Stimulated activated CD8-positive, alpha-beta memory T cell treated with anti-CD3 and anti-CD28 coated beads, Interleukin-2, amount 100 ng/mL, for 48 hours (primary cell): Measurements from ENCODE around the gene GHR.

Experiments
- DNase-seq, 2 donors: peaks; one replicate each; pipeline ENCODE4 v3.0.0-alpha.2; 2020; ENCODE audit warnings: low read depth in 2 of 2

GHR gene

GRCh38 chr5:42516282-42517042 lies 93.2 kb downstream of the GHR start:
- DNase-seq: no peak

DNA sequence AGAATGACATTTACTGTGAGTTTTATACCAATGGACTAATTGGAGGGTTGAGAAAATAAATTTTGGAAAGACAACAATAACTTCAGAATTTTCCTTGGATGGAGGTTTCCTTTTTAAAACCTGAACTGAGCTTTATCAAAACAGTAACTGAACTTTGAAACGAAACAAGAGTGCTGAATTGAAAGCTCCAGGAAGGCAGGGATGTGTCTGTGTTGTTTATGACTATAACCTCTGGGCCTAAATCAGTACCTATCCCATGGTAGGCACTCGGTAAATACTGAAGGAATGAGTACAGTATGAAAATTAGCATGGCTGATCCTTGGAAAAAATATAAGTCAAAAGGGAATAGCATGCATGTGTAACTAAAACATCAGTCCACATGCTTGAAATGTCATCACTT lies 93.9 kb downstream of the GHR start:
- no peak for DNase-seq

DNA sequence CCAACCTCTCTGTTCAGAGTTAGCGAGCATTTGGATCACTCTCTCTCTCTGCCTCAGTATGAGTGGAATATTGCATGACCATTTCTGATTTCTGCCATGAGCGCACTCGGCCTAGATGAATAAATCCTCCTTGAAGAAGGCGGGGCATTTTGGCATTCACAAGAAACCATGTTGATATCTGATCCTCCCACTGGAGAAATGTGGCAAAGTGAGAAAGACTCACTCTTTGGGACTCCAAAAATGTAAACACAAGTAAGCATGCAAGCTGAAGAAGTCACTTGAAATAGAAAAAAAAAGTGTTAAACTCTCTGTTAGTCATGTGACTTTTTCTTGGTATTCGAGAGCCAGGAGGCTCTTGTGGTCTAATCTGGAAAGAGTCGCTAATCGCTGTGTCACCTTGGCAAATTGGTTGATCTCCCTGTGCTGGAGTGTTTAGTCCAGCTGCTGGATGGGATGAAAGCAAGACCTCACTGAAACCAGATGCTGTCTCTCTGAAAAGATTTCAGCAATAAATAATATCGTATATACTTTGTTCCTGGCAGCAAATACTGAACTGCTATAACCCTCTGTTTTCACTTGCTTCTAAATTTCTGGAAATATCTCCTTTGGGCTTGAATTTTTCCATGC lies 95.5 kb downstream of the GHR start:
- DNase-seq: no peak

- no peak for DNase-seq
These were observed 97.0 kb downstream of the GHR start for GRCh38 chr5:42520203-42520602.

DNA sequence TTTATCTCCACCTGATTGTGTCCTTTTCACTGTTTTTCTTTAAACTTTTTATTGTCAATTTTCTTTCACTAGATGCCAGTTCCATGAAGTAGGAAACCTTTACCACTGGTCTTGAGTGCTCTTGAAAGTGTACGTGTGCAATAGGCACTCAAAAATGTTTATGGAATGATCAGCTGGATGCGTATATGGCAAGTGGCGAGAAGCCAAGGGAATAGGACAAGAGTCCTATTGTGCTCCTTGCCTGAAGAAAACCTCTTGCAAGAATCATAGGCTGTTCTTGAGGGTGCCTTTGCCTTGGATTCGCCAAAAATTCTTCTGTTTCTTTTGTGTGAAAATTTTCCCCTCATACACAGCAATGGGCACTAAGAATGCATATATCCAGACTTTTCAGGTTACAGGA lies 97.7 kb downstream of the GHR start:
- no peak for DNase-seq

- no peak for DNase-seq
These were observed 98.2 kb downstream of the GHR start for GRCh38 chr5:42521406-42521805.

GRCh38 chr5:42522783-42523182 lies 99.5 kb downstream of the GHR start:
- no peak for DNase-seq

DNA sequence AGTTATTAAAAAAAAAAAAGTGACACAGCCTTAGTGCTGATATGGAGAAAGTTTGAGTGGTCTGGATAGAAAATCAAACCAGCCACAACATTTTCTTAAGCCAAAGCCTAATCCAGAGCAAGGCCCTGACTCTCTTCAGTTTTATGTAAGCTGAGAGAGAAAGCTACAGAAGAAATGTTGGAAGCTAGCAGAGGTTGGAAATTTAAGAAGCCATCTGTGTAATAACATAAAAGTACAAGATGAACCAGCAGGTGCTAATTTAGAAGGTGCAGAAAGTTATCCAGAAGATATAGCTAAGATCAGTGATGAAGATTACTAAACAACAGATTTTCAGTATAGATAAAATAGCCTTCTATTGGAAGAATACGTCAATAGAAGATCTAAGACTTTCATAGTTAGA lies 102.9 kb downstream of the GHR start:
- DNase-seq: no peak

DNA sequence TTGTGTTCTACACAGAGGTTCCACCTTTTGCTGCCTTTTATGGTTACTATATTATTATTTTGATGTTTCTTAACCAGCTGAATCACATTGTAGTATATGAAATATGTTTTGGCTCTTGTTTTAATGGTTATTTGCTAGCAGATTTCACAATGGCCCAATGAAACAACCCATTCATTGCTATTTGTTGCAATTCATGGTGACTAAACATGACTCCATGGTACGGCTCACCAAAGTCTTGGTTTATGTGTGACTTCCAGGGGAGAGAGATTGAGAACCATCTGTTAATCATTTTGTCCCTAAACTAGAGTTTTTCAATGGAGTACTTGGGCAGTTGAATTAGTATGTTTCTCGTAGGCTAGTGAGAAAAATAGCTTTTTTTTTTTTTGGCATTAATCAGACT lies 108.4 kb downstream of the GHR start:
- no peak for DNase-seq

DNA sequence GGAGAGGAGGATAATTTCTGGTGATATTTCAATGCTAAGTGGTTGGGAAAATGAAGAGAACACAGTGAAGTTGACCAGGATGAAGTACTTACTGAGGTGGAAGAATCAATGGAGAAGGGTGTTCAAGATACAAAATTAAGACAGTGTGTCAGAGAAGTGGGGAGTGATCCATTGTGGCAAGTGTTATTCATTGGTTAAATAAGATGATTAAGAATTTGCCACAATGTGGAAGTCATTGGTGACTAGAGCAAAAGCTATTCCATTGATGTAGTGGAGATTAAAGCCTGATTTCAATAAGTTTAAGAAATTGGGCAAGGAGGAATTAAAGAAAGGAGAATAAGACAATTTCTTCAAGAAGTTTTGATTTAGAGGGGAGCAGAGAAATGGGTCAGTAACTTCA lies 118.9 kb downstream of the GHR start:
- DNase-seq: no peak

GRCh38 chr5:42543774-42544173 lies 120.5 kb downstream of the GHR start:
- DNase-seq: no peak

DNA sequence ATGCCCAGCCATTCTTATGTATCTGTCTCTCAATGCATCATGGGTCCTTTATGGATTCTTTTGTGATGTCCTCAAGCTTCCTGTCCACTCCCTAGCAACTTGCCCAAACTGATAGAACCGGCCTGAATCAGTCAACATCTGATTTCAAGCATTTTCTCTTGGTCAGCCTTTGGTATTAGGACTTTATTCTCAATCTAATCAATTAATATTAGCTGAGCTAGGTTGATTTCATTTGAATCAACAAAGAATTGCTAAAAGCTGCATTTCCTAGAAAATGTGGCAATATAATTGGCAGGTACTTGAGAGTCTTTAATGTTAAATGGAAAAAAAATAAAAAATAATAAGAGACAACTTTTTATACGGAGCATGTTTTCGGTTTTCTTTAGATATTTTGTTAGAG lies 121.8 kb downstream of the GHR start:
- DNase-seq: no peak

DNA sequence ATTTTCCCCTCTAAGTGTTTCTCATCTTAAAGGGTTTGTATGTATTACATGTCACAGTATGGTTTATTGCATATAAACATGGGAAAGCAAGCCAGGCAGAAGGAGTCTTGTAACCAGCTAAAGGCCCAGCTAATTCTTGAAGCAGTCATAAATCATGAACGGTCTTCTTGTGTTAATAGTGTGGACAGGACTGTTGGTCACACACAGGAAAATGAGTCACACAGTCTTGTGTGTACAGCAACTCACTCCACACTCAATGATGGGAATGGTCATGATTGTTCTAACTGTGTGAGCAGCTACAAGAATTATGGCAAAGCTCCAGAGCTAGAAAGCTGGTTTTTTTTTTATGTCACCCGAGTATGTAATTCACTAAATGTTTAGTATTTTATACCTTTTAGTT lies 123.9 kb downstream of the GHR start:
- no peak for DNase-seq

- no peak for DNase-seq
These were observed 124.7 kb downstream of the GHR start for GRCh38 chr5:42547894-42548293.

DNA sequence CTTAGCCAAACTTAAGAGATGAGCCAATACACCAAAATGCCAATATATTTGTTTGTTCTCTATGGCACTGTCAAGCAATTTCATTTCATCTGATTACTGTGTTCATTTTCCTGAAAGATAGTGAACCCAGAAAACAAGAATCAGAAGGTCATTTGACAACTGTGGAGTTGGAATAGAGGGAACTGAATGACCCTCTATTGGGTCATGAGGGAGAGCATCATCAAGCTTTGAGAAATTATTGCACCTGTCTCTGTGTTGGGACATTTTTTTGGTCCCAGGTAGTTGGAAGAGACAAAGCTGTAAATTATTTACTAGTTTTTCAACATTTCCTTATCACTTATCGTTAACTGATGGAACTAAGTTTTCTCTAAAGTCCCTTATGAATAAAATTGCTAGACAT lies 129.4 kb downstream of the GHR start:
- no peak for DNase-seq

DNA sequence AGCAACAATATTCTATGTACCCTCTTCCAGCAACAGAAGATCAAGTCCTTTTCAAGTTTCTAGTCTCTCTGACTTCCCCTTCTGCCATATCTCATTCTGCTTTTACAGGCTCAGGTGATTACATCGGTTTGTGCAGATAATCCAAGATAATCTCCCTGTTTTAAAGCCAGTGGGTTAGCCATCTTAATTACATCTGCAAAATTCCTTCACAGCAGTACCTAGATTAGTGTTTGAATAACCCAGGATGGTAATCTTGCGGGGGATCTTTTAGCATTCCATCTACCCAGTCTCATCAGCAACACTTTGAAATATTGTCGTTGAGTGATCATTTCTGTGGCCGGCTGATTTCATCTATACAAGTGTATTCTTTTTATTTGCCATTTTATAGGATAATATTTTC lies 130.2 kb downstream of the GHR start:
- DNase-seq: no peak

DNA sequence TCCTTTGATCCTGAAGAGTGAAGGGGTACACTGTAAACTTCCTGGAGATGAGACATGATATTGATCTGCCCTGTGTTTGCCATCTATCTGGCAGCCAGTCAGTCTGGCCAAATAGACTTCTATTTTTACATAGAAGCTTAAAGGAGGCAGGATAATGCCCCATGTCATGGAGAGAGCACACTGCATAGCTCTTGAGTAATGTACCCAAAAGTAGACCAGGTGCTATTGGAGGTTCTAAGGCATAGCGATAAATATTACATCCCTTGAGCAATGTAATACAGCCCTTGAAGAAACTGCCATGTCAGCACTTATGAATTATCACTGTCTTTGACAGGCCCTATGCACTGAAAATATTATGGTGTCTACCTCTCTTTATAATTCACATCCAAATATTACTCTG lies 131.8 kb downstream of the GHR start:
- DNase-seq: no peak

DNA sequence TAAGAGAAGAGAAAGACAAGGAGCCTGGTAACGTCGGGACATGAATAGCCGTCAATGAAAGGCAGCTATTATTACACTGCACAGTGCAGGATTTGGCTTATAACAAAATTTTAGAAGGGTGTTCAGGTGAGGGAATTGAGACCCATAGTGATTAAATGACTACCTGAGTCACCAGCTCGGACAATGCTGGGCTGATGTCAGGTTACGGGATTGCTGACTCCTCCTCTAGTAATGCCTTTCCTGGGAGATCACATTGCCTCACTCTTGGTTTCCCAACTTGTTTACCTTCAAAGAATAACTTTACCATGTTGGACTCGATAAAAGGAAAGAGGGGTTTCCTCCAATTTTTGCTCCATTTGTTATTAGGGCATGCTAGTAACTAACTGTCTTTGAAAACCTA lies 132.6 kb downstream of the GHR start:
- DNase-seq: no peak

DNA sequence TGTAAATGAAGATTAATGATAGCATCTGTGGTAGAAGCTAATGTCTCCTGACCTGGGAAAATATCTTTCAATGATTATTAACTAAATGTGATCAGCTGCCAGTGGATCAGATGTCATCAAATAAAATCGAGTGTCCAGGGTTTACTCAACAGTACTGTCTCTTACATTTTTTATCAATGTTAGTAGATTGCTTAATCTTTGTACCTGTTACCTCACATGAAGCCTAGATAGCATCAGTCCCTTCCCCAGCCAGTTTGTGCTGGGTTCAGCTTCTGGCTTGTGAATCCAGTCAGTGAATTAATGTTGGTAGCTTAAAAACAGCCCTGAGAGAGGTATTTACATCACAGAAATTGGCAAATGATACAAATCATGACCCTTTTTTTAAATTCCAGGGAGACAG lies 134.4 kb downstream of the GHR start:
- DNase-seq: no peak

DNA sequence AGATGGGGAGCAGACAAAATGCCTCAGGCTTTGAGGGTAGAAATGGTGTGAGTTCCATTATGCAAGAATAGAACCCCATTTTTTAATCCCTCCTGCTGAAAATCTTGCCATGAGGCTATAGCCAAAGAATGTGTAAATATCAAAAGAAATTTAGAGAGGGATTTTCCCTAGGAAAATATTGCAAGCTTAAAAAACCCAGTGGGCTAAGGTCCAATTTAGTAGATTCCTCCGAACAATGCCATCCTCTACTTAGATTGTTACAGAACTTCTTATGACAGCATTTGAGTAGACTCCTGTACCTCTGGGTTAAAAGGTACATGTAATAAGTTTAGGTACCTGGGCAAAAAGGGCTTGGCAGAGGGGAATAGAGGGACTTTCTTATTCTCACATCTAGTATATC lies 138.4 kb downstream of the GHR start:
- no peak for DNase-seq

GRCh38 chr5:42564689-42565356 lies 141.6 kb downstream of the GHR start:
- DNase-seq: no peak

DNA sequence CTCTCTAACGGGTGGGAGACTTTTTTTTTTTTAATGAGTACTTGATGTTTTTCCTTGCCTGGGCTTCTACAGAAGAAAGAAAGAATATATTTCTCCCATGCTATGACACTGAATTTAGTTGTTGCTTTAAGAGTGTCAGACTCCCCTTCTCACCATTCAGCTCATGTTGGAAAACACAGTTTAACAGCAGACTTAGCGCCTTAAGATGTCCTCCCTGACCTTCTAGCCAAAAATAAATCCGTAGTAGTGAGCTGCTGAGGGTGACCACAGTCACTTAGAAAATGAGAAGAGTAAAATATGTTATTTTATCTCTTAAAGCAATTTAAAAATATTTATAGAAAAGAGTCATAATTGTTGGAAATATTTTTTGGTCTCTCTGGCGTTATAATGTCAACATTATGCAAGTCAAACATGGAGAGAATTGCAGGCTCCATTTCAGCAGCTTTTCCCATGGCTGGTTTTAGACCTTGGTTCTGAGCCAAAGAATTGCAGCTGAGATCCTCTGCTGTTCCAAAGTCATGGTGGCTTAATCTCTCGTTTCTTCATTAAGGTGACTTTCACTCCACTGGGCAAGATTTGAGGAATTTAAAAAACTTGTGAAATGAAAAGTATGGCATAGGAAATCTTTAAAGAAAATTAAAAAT lies 143.5 kb downstream of the GHR start:
- DNase-seq: no peak

DNA sequence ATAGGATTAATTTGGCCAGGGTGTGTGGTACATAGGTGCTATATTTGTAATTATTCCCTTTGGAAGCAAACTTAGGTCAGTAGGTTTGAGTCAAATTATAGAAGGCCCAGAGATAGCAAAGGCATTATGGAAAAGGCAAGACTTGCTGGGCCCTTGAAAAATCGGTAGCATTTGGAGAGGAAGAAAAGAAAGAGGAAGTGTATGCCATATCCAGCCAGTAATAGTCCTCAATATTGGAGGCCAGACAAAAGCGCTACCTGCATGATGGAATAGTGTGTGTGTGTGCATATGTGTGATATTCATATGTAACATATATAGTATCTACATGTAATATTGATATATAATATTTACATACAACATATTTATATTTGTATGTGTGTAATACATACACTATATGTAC lies 146.1 kb downstream of the GHR start:
- DNase-seq: no peak
